Pancreas (tissue), 10 donors: Measurements from ENCODE around the gene IER5L. TPM values are rescaled to one million over a fixed set of nuclear protein-coding genes. Genes with fewer than 3 reads are reported as not detected.
A peak's percentile ranks its signal among the peaks of the same experiment; 100 is the strongest.

Source experiments
- ATAC-seq, 4 donors: fragments of 200-7000 bp; cut with Tn5 transposase; one replicate each; pipeline versions ENCODE4 v1.8.0 to v1.9.1; 2020; ENCODE audit warnings: mild to moderate bottlenecking in 4 of 4, moderate library complexity in 4 of 4
- DNase-seq, 6 donors: peaks; one replicate each; pipeline ENCODE4 v3.0.0-alpha.2; 2020
- FAIRE-seq: peaks from 2 replicates; lab custom pipeline; 2012; peaks lifted over from hg19 to GRCh38; lab: Jason Lieb, UNC
- H3K27ac ChIP-seq, 4 donors: fragments of 200-600 bp; sonication (generic); 1 replicate in 3 of 4; 2 replicates in 1 of 4; pipeline versions ENCODE4 v1.5.0 to v1.8.0; 2020
- H3K27me3 ChIP-seq, 4 donors: fragments of 200-600 bp; one replicate each; pipeline ENCODE4 v1.8.0; 2021
- H3K36me3 ChIP-seq, 3 donors: fragments of 200-600 bp; sonication (generic) in 1 of 3; one replicate each; pipeline versions ENCODE4 v1.5.0 to v1.8.0; 2020 to 2021
- H3K4me1 ChIP-seq, 3 donors: fragments of 200-600 bp; one replicate each; pipeline ENCODE4 v1.8.0; 2021
- H3K4me3 ChIP-seq, 4 donors: fragments of 200-600 bp; sonication (generic) in 2 of 4; one replicate each; pipeline versions ENCODE4 v1.5.0 to v1.8.0; 2020 to 2021
- H3K9me3 ChIP-seq, 4 donors: fragments of 200-600 bp; one replicate each; pipeline ENCODE4 v1.8.0; 2021
- CTCF ChIP-seq, 4 donors: fragments of 200-600 bp; sonication (generic) in 3 of 4; IDR thresholded peaks; one replicate each; pipeline versions ENCODE4 v1.5.0 to v1.8.0; 2021; ENCODE audit warnings: antibody characterized with exemption in 4 of 4
- WGBS, 2 donors: extraction: QIAGEN DNeasy Blood & Tissue Kit; methylation state at CpG; one replicate each; pipeline ENCODE4 v1.1.7; 2013; 5-methylcytosine and 5-hydroxymethylcytosine counted together
- intact Hi-C, 3 donors: fragments of 100-400 bp; cut with DNase I; formaldehyde crosslinking; loops; one replicate each; pipeline versions ENCODE4 v1.11.1 to v1.14.2; 2022
- polyA plus RNA-seq, 2 donors: library from polyadenylated mRNA; stranded (reverse); fragments of 200-250 nt; gene quantifications; one replicate each; pipeline ENCODE4 v1.2.3, GENCODE V29; 2013
- total RNA-seq, 6 donors: library from RNA; stranded (reverse); fragmentation: NEBNext Ultra II Directional in 4 of 6; extraction: Animal tissue kit (Norgen Biotek cat#: 25700) in 4 of 6; gene quantifications; one replicate each; pipeline versions ENCODE4 v1.2.1 to v1.2.4, GENCODE V29; 2021 to 2023
- donor health status: healthy with polysubstance abuse.
- donor health status: DM: no; HTN: no; CAD: no; lungs with moderate emphysema.
- donor health status: DM: no; HTN: no; CAD: no.
- donor health status: control.
- donor health status: control.
- donor health status: Bipolar disorder and iron deficiency.
- donor health status: DM: yes; HTN: yes; CAD: no.
- donor health status: DM: no; HTN: no; CAD: no.
- donor health status: DM: no; HTN: no; CAD: no.
- donor health status: DM: yes; HTN: yes; CAD: no.

IER5L gene
- total and polyA plus RNA-seq, 8 donors: 1.8 to 14.3 (median 6.4) TPM

DNA sequence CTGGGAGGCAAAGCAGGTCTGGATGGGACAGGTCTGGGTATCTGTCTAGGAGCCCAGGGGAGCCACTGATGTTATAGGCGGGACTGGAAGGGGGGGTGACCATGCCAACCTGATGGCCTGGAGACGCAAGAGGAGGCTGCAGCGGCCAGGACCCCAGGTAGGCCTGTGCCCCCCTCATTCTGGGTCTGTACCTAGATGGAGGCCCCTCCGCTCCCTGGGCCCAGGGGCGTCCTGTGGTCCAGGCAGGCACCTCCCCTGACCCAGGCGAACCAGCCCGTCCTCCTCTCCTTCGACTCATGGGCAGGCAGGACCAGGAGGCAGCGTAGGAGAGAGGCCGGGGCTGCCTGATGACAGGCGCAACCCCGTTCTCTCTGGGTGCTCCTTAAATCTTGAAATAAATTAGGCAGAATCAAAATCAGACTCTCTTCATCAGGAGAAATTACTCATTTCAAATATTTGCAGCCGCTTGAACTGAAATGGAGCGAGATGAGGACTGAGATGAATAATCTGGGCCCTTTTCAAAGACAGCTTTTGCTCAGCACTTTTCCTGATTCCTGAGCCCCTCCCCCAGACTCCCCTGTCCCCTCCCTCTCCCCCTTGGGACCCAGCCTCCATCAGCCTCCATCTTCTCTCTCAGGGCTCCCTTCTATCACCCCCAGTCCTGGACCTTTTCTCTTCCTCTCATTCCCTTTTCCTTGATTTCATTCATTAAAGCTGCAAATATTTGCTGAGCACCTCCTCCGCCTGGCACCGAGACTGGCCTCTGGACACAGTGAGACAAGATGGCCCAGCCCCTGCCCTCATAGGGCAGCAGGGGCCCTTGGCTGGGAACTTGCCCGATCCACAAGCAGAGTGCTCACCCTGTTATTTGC, 46.8 kb upstream of the IER5L start:
- DNase-seq: peak in 1 of 6 donors; percentile 53
- no peak for TF ChIP-seq CTCF (IDR thresholded peaks at IDR 0.05)
- Histone ChIP-seq H3K27ac (peak overlapping the region in 1 of 4 donors; percentile 5), H3K27me3 (no peaks in the 10 kb centered on the region), H3K4me3 (no peak overlapping the region), H3K9me3 (no peaks in the 10 kb centered on the region), H3K4me1 (no peaks in the 10 kb centered on the region), H3K36me3 (no peaks in the 10 kb centered on the region)
- 88 to 91% methylated on average over 17 of the region's 17 CpGs for WGBS, 2 donors
- FAIRE-seq: no peak
- intact Hi-C loops: no loop called here
- no peak for ATAC-seq

GRCh38 chr9:129223551-129224208, 45.6 kb upstream of the IER5L start:
- H3K4me3 ChIP-seq: no peak overlapping the region
- H3K9me3 ChIP-seq: no peaks in the 10 kb centered on the region
- DNase-seq: peak in 1 of 6 donors; percentile 36
- no peaks in the 10 kb centered on the region for H3K4me1 ChIP-seq
- no peaks in the 10 kb centered on the region for H3K27me3 ChIP-seq
- no peak overlapping the region for H3K27ac ChIP-seq
- intact Hi-C loops: no loop called here
- TF ChIP-seq CTCF (IDR thresholded peaks at IDR 0.05): no peak
- H3K36me3 ChIP-seq: no peaks in the 10 kb centered on the region
- 67 to 69% methylated on average over 15 of the region's 15 CpGs for WGBS, 2 donors
- ATAC-seq: no peak
- FAIRE-seq: no peak

DNA sequence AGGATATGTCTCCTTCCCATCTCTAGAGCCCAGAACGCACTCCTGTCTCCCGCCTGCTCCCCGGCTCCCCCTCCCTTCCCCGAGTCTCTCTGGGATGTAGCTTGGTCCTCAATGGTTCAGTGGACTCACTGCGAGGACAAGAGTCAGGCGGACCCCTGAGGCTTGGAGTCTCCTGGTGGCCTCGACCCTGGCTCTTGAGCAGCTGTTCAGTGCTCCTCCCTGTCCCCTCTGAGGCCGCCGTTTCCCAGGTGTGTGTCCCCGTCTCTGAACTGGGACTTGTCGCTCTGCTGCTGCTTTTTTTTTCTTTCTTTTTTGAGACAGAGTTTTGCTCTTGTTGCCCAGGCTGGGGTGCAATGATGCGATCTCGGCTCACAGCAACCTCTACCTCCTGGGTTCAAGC, 44.8 kb upstream of the IER5L start:
- no peak overlapping the region for H3K4me3 ChIP-seq
- no peaks in the 10 kb centered on the region for H3K9me3 ChIP-seq
- H3K36me3 ChIP-seq: no peaks in the 10 kb centered on the region
- FAIRE-seq: no peak
- H3K27me3 ChIP-seq: no peaks in the 10 kb centered on the region
- intact Hi-C loops: no loop called here
- ATAC-seq: no peak
- 91% methylated on average over 13 of the region's 13 CpGs for WGBS, 2 donors
- no peak for TF ChIP-seq CTCF (IDR thresholded peaks at IDR 0.05)
- H3K4me1 ChIP-seq: no peaks in the 10 kb centered on the region
- H3K27ac ChIP-seq: no peak overlapping the region
- peak in 1 of 6 donors; percentile 25 for DNase-seq

GRCh38 chr9:129221979-129222635, 44.0 kb upstream of the IER5L start:
- ATAC-seq (no peak), DNase-seq (peak in 1 of 6 donors; percentile 44), FAIRE-seq (no peak)
- intact Hi-C loops: no loop called here
- 82 to 83% methylated on average over 15 of the region's 15 CpGs for WGBS, 2 donors
- Histone ChIP-seq H3K4me1 (no peaks in the 10 kb centered on the region), H3K27ac (no peak overlapping the region), H3K27me3 (no peaks in the 10 kb centered on the region), H3K4me3 (no peak overlapping the region), H3K36me3 (no peaks in the 10 kb centered on the region), H3K9me3 (no peaks in the 10 kb centered on the region)
- no peak for TF ChIP-seq CTCF (IDR thresholded peaks at IDR 0.05)
